ENCODE results near the gene MRAP.

The MRAP gene

GRCh38 chr21:32321480-32321879 is 22.8 kb downstream of the MRAP start:
- no peak overlapping the region for H3K27ac ChIP-seq
- no peaks in the 10 kb centered on the region for H3K4me1 ChIP-seq
- no peak for TF ChIP-seq Cebpa-rat (IDR thresholded peaks at IDR 0.05)
- no peaks in the 10 kb centered on the region for H3K27me3 ChIP-seq
- H3K4me2 ChIP-seq, result no peak overlapping the region
- H3K9ac ChIP-seq, result no peak overlapping the region
- no peaks in the 10 kb centered on the region for H3K9me3 ChIP-seq
- 0 out of 2 replicates have a peak, but pooled peaks cover 4% of the 10 kb centered on the region for H4K20me1 ChIP-seq
- H3K36me3 ChIP-seq, result peaks cover 100% of the 10 kb centered on the region
- H3K4me3 ChIP-seq, result no peak overlapping the region

DNA sequence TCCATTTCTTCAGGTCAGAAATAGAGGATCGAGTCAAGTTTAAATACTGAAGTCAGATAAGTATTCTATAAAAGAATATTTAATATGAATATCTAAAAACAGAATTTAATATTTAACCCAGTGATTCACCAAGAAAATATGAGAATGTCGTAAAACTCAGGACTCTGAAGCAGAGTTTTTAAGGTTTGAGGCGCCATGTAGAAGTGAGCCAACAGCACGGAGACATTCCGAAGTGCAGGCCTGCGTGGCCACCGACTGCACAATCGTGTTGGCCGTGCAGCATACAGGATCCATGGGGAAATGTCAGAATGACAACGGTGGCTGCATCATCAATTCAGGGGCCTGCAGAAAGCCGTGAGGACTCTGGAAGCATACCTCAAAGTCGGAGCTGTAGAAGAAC is 23.4 kb downstream of the MRAP start:
- Histone ChIP-seq H3K27ac (no peak overlapping the region), H3K9me3 (no peaks in the 10 kb centered on the region), H3K9ac (no peak overlapping the region), H3K27me3 (no peaks in the 10 kb centered on the region), H4K20me1 (no peaks in the 10 kb centered on the region), H3K4me1 (no peaks in the 10 kb centered on the region), H3K4me3 (no peak overlapping the region), H3K36me3 (peaks cover 100% of the 10 kb centered on the region), H3K4me2 (no peak overlapping the region)
- no peak for TF ChIP-seq Cebpa-rat (IDR thresholded peaks at IDR 0.05)

- TF ChIP-seq Cebpa-rat (IDR thresholded peaks at IDR 0.05), result no peak
- peaks cover 98% of the 10 kb centered on the region for H3K36me3 ChIP-seq
- no peak overlapping the region for H3K4me3 ChIP-seq
- H4K20me1 ChIP-seq, result no peaks in the 10 kb centered on the region
- no peaks in the 10 kb centered on the region for H3K4me1 ChIP-seq
- no peaks in the 10 kb centered on the region for H3K27me3 ChIP-seq
- H3K4me2 ChIP-seq, result no peak overlapping the region
- no peak overlapping the region for H3K27ac ChIP-seq
- no peaks in the 10 kb centered on the region for H3K9me3 ChIP-seq
- no peak overlapping the region for H3K9ac ChIP-seq
Observed at GRCh38 chr21:32322676-32323075, 24.0 kb downstream of the MRAP start.

GRCh38 chr21:32325706-32326105 is 27.1 kb downstream of the MRAP start:
- H3K9ac ChIP-seq, result no peak overlapping the region
- H3K27me3 ChIP-seq, result no peaks in the 10 kb centered on the region
- H3K27ac ChIP-seq, result no peak overlapping the region
- TF ChIP-seq Cebpa-rat (IDR thresholded peaks at IDR 0.05), result no peak
- no peak overlapping the region for H3K4me2 ChIP-seq
- H3K4me3 ChIP-seq, result no peak overlapping the region
- H3K9me3 ChIP-seq, result no peaks in the 10 kb centered on the region
- no peaks in the 10 kb centered on the region for H3K4me1 ChIP-seq
- H3K36me3 ChIP-seq, result peaks cover 98% of the 10 kb centered on the region
- H4K20me1 ChIP-seq, result no peaks in the 10 kb centered on the region

- no peaks in the 10 kb centered on the region for H3K27me3 ChIP-seq
- TF ChIP-seq Cebpa-rat (IDR thresholded peaks at IDR 0.05), result no peak
- H3K9me3 ChIP-seq, result no peaks in the 10 kb centered on the region
- no peak overlapping the region for H3K4me3 ChIP-seq
- H3K27ac ChIP-seq, result no peak overlapping the region
- H3K4me1 ChIP-seq, result no peaks in the 10 kb centered on the region
- no peaks in the 10 kb centered on the region for H4K20me1 ChIP-seq
- no peak overlapping the region for H3K9ac ChIP-seq
- H3K4me2 ChIP-seq, result no peak overlapping the region
- H3K36me3 ChIP-seq, result peaks cover 96% of the 10 kb centered on the region
Observed at GRCh38 chr21:32328595-32328994, 29.9 kb downstream of the MRAP start.

DNA sequence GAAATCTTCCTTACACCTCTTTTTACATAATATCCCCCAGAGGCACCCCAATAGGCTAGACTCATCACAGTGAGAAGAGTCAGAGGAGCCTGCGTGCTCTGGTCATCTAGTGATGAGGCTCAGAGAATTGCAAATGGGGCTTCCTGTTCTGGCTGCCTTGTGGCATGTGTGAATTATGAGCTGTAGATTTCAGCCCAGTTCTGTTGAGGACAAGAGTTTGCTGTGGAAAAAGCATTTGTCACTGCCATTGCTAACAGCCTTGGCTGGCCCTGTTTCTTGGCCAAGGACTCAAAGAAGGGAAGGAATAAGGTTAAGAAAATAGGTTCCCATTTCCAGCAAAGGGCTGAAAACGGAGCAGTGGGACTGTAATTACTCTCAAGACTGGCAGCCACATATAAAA is 30.7 kb downstream of the MRAP start:
- no peak overlapping the region for H3K4me2 ChIP-seq
- no peaks in the 10 kb centered on the region for H4K20me1 ChIP-seq
- H3K27ac ChIP-seq, result no peak overlapping the region
- H3K36me3 ChIP-seq, result peaks cover 96% of the 10 kb centered on the region
- H3K27me3 ChIP-seq, result no peaks in the 10 kb centered on the region
- no peaks in the 10 kb centered on the region for H3K9me3 ChIP-seq
- no peak overlapping the region for H3K9ac ChIP-seq
- H3K4me1 ChIP-seq, result no peaks in the 10 kb centered on the region
- no peak overlapping the region for H3K4me3 ChIP-seq
- TF ChIP-seq Cebpa-rat (IDR thresholded peaks at IDR 0.05), result no peak

- Histone ChIP-seq H3K9ac (no peak overlapping the region), H3K9me3 (no peaks in the 10 kb centered on the region), H4K20me1 (no peaks in the 10 kb centered on the region), H3K36me3 (peaks cover 96% of the 10 kb centered on the region), H3K27ac (no peak overlapping the region), H3K4me3 (no peak overlapping the region), H3K4me1 (no peaks in the 10 kb centered on the region), H3K27me3 (no peaks in the 10 kb centered on the region), H3K4me2 (no peak overlapping the region)
- no peak for TF ChIP-seq Cebpa-rat (IDR thresholded peaks at IDR 0.05)
Observed at GRCh38 chr21:32329776-32330175, 31.1 kb downstream of the MRAP start.

GRCh38 chr21:32330784-32331311 is 32.2 kb downstream of the MRAP start:
- Histone ChIP-seq H3K4me1 (no peaks in the 10 kb centered on the region), H3K27me3 (no peaks in the 10 kb centered on the region), H3K9me3 (no peaks in the 10 kb centered on the region), H3K36me3 (peaks cover 96% of the 10 kb centered on the region), H3K4me2 (no peak overlapping the region), H3K4me3 (no peak overlapping the region), H4K20me1 (0 out of 2 replicates have a peak, but pooled peaks cover 4% of the 10 kb centered on the region), H3K9ac (no peak overlapping the region), H3K27ac (no peak overlapping the region)
- no peak for TF ChIP-seq Cebpa-rat (IDR thresholded peaks at IDR 0.05)

- H3K4me3 ChIP-seq, result no peak overlapping the region
- H4K20me1 ChIP-seq, result 0 out of 2 replicates have a peak, but pooled peaks cover 4% of the 10 kb centered on the region
- H3K27ac ChIP-seq, result no peak overlapping the region
- no peaks in the 10 kb centered on the region for H3K9me3 ChIP-seq
- no peaks in the 10 kb centered on the region for H3K27me3 ChIP-seq
- peaks cover 96% of the 10 kb centered on the region for H3K36me3 ChIP-seq
- no peaks in the 10 kb centered on the region for H3K4me1 ChIP-seq
- no peak overlapping the region for H3K4me2 ChIP-seq
- TF ChIP-seq Cebpa-rat (IDR thresholded peaks at IDR 0.05), result no peak
- H3K9ac ChIP-seq, result no peak overlapping the region
Observed at GRCh38 chr21:32331444-32332305, 33.0 kb downstream of the MRAP start.

DNA sequence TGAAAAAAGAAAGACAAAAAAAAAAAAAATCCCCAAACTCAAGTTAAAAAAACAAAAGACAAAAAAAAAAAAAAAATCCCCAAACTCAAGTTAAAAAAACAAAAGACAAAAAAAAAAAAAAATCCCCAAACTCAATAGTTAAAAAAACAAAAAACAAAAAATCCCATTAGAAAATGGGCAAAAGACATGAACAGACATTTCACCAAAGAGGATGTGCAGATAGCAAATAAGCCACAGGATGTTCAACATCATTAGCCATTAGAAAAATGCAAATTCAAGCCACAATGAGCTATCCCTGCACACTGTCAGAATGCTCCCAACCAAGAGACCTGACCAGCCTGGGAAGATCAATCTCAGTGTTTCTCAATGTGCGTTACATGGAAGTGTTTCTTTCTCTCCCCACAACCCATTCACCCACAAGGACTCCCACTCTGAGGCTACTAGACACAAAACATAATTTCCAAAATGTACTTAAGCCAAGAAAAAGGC is 33.9 kb downstream of the MRAP start:
- TF ChIP-seq Cebpa-rat (IDR thresholded peaks at IDR 0.05), result no peak
- no peak overlapping the region for H3K4me2 ChIP-seq
- H4K20me1 ChIP-seq, result 0 out of 2 replicates have a peak, but pooled peaks cover 4% of the 10 kb centered on the region
- no peak overlapping the region for H3K4me3 ChIP-seq
- H3K4me1 ChIP-seq, result no peaks in the 10 kb centered on the region
- no peak overlapping the region for H3K9ac ChIP-seq
- no peaks in the 10 kb centered on the region for H3K27me3 ChIP-seq
- no peak overlapping the region for H3K27ac ChIP-seq
- H3K36me3 ChIP-seq, result peaks cover 98% of the 10 kb centered on the region
- no peaks in the 10 kb centered on the region for H3K9me3 ChIP-seq
